HG02623 (cell line): ENCODE measurements around the gene MYMX.
A peak's percentile ranks its signal among the peaks of the same experiment; 100 is the strongest.
"Not testable (repeated sequence)": the region's sequence is repeated elsewhere in the genome, so short reads cannot be mapped to it uniquely, and the experiment has no call there.

Experiments used
- ATAC-seq: cut with Tn5 transposase; IDR thresholded peaks from one replicate; pipeline ENCODE4 v1.9.1; 2021; ENCODE audit warnings: moderate library complexity; ENCODE audit not compliant: unreplicated experiment

The MYMX gene

DNA sequence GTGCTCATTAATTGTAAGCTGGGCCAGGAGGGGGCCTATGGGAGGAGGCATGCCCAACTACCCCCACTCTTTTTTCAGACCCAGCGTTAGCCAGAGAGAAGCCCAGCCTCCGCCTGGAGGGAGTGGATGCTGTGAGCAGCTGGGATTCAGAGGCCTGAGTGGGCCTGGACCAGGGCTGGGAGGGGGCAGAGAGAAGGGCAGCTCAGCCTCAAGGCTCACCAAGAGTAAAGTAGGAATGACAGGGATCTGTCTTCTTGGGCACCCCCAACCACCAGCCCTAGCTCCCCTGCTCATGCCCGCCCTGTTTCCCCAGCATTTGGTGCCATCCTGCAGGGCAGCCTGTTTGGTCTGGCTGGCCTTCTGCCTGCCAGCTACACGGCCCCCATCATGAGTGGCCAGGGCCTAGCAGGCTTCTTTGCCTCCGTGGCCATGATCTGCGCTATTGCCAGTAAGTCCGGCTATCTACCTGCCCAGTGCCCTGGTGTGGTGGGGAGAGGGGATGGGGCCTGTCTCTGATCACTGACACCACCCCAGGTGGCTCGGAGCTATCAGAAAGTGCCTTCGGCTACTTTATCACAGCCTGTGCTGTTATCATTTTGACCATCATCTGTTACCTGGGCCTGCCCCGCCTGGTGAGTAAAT lies 13.4 kb downstream of the MYMX start:
- ATAC-seq, result no peak

DNA sequence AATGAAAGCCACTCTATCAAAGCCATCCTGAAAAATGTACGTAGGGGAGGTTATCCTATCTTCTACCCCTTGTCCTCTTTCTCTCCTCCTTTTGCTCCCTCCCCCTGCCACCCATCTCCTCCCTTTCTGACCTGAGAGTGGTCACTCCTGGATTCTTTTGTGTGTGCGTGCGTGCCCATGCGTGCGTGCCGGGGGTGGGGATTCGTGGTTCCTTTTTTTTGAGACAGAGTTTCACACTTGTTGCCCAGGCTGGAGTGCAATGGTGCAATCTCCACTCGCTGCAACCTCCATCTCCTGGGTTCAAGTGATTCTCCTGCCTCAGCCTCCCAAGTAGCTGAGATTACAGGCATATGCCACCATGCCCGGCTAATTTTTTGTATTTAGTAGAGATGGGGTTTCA lies 14.7 kb downstream of the MYMX start:
- not testable (repeated sequence) for ATAC-seq

DNA sequence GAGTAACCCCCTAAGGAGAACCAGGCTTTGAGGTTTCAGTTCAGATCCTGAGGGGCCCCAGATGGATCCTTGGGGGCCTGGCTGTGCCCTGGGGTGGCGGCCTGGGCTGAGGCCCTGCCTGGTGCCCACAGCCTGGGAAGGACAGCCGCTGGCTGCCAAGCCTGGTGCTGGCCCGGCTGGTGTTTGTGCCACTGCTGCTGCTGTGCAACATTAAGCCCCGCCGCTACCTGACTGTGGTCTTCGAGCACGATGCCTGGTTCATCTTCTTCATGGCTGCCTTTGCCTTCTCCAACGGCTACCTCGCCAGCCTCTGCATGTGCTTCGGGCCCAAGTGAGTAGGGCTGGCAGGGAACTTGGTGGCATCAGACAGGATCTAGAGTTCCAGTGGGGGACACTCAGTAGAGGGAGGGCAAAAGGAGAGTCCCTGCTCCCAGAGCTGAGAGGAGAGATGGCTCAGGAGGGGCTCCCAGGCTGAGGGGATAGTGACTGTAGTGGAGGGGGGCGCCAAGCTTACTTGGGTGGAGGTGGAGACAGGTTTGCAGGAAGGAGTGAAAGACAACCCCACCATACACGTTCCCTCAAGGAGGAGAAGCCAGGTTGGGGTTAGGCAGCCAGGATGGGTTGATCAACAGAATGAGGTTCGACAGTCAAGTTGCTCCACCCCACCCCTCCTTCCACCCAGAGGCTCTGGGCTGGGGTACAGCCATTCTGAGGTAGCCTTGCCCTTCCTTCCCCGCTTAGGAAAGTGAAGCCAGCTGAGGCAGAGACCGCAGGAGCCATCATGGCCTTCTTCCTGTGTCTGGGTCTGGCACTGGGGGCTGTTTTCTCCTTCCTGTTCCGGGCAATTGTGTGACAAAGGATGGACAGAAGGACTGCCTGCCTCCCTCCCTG lies 16.2 kb downstream of the MYMX start:
- no peak for ATAC-seq

DNA sequence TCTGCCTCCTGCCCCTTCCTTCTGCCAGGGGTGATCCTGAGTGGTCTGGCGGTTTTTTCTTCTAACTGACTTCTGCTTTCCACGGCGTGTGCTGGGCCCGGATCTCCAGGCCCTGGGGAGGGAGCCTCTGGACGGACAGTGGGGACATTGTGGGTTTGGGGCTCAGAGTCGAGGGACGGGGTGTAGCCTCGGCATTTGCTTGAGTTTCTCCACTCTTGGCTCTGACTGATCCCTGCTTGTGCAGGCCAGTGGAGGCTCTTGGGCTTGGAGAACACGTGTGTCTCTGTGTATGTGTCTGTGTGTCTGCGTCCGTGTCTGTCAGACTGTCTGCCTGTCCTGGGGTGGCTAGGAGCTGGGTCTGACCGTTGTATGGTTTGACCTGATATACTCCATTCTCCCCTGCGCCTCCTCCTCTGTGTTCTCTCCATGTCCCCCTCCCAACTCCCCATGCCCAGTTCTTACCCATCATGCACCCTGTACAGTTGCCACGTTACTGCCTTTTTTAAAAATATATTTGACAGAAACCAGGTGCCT lies 16.9 kb downstream of the MYMX start:
- ATAC-seq, result no peak

DNA sequence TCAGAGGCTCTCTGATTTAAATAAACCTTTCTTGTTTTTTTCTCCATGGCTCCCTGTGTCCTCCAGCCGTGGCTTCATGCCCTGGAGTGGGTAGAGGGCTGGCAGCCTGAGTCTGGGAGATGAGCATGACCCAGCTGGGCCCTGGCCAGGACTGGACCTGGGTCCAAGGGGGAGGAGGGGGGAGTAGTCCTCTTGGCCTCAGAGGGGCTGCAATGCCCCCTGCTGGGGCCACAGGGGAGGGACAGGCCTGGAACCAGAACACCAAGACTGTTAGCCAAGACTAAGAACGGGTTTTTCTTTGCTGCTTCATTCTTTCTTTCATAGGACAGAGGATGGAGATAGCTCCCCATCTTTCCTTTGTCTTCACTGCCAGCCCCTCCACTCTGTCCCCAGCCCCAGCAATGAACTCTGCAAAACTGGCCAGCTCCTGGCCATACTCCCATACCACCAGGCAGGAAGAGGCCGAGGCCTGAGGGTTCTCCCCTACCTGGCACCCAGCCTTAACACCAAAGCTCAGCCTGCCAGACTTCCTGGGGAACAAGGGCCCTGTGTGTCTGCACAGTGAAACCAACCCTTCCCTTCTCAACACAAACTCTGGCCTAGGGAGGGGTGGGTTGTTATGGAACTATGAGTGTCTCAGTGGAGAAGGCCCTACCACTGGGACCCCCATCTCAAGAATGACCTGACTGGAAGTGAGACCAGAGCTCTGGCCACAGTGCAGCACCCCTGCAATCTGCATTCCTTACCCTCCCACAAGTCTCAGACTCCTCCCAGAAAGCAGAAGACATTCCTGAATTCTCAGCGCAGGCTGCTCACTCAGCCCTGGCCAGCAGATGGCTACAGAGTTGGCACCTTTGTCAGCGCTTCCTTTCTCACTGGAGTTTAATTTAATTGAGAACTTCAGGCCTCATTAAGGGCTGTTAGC lies 17.6 kb downstream of the MYMX start:
- no peak for ATAC-seq

DNA sequence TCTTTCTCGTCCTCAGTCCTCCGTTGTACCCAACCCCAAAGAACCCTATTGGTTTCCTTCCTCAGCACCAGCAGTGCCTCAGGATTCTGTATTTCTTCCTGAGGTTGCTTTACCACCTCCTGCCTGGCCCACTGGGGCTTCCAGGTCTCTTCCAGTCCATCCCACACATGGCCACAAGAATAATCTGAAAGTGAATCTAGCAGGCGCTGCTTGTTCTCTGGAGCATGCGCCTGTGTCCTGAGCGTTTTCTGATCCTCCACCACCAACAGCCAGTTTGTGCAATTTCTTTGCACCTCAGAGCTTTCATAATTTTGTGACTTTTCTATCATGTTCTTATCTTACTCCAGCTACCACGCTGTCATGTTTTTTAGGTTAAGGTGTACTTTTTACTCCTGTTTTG lies 18.5 kb downstream of the MYMX start:
- ATAC-seq, result no peak

DNA sequence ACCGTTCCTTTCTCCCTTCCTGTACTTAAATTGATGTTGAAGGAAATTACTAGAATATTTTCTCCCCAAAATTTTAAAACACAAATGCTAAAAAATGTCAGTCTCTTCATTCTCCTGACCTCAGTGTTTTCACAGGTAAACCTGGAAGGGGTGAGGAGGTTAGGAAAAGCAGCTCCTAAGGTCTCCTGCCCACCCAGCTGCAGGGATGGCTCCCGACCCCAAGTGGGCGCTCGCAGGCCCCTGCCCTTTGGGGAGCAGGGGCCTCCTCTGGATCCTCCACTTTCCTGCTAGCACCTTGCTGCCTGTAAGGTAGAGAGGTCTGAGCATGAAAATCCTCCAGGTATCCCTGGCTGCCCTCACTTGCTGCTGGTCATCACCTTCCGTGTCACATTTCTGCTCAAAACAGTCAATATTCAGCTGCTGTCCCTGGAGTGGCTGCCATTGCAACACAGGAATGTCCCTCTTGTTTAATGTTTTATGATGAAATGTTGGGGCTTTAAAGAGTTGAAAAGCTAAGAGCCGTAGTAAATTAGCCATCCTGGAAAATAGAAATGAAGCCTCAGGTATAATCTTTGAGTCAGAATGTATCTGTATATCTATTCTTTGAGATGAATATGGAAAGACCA lies 19.3 kb downstream of the MYMX start:
- ATAC-seq, result no peak

DNA sequence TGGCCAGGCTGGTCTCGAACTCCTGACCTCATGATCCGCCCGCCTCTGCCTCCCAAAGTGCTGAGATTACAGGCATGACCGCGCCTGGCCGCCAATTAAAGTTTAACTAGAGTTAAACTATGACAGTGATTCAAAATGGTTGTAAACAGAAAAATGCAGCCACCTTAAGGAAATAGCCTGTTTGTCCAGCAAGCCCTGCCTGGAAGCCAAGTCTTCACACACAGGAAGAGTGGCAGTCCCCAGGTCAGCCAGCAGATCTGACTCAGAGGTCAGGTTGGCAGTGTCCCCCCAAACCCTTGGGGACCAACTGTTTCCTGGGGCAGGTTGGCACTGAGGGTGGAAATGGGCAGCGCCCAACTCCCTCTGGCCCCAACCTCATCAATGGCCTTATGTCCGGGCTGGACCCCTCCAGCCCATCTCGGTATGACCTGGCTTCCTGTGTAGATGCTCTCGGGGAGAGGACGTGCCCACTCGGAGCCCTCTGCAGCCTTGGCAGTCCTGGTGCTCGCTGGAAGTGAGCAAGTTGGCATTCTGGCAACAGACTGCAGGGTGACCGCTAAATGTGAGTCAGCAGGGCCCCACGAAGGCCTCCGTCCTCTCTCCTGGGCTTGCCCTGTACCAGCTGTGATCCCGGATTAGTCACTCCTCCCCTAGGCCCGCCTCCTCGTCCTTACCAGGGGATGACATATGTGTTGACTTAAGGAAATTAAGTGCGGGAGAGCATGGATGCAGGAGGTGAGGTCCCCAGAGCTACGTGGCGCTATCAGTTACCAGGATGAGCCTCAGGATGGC lies 20.5 kb downstream of the MYMX start:
- peak; percentile 55 for ATAC-seq

DNA sequence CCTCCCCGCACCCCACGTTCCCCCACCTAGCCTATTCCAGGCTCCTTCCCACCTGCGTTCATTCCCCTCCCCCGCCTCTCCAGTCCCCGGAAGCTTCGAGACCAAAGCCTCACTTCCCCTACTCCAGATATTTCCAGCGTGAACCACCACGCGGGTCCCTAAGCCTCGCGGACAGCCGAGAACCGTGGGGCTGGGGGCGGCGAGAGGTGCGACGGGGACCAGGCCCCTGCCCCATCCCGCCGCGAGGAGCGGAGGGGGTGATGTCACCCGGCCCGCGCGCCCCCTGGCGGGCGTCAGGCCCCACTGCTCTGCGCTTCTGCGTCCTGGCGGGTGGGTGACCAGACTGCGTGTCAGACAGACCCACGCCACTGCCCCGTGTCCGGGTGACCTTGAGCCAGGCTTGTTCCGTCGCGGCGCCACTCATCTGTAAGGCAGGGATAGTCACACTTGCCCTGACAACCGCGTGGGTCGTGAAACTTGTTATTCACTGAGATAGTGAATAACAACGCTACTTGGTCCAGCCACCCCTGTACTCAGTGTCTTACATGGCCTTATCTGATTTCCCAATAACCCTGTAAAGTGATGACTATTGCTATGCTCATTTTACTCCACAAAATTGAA lies 21.2 kb downstream of the MYMX start:
- peak; percentile 73 for ATAC-seq

DNA sequence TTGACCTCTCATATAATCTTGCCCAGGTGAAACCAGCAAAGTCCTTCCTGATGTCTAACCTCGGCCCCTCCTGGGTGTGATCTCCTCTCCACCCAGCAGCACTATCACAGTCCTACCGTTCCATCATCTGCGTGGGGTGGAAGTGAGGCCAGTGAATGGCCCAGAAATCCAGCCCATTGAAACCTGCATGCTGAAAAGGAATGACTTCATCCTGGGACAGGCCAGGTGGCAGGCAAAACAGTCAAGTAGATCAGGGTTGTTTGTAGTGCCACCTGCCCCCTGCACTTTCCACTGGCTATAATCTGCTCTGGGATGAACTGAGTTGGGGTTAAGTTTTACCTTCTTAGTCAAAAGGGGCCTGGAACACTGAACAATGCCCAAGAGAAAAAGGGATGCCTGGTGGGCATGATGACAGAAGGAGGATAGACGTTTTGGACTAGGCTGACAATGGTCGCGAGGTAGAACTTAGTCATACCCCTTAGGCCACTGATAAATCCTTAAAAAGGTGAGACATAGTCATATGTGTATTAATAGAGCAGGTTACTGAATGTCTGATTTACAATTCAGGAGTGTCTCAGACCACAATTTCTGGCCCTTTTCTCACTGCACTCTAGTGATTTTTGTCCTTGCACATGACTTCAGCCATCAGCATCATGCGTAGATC lies 22.1 kb downstream of the MYMX start:
- no peak for ATAC-seq

DNA sequence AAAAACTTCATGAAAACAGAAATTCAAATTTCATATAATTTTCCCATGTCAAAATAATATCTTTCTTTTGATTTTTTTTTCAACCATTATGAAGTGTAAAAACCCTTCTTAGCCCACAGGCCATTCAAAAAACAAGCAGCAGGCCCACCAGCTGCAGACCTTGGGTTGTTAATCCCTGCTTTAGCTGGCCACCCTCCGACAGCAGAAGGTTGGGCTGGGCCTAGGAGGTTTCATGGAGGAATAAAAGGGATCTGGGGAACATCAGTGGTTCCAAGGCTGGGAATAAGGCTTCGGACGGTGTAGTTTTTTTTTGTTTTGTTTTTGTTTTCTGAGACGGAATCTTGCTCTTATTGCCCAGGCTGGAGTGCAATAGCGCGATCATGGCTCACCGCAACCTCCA lies 26.6 kb downstream of the MYMX start:
- no peak for ATAC-seq

DNA sequence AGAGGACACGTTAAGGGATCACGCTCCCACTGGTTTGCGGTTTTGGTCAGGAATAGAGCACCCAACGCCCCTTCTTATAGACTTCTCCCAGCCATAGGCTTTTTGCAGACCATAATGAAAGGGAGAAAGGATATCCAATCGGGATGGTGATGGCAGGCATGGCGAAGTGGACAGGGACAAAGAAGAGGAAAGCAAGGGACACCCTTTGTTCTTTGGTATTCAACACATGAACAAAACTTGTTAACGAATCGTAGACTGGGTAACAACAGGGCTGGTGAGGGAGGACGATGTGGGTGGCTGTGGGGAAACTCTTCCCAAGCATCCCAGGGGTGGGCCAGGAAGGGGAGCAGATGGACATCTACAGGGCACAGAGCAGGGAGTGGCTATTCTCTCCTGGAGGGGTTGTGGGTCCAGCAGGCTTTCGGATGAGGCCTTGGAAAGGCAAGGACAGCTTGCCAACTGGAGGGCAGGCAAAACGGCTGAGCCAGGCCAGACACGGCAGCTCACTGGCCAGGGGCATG lies 28.7 kb downstream of the MYMX start:
- no peak for ATAC-seq

DNA sequence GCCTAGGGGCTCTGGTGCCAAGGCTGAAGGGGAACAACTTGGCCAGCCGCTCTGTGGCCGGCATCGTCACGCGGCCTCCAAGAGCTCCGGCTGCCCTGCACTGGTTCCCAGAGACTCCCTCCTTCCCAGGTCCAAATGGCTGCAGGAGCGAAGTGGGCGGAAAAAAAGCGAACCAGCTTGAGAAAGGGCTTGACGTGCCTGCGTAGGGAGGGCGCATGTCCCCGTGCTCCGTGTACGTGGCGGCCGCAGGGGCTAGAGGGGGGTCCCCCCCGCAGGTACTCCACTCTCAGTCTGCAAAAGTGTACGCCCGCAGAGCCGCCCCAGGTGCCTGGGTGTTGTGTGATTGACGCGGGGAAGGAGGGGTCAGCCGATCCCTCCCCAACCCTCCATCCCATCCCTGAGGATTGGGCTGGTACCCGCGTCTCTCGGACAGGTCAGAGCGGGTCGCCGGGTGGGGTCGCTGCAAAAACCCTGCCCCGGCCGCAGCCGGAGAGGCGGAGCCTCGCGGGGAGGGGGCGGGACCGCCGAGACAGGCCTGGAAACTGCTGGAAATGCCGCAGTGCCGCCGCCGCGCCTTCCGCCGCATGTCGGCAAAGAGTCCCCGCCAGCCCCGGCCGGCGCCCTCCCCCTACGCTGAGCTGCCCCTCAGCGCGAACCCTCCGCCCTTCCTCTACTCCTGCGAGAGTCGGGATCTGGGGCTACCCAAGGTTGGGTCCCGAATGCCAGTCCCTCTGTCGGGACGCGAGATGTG lies 29.4 kb downstream of the MYMX start:
- peak; percentile 54 for ATAC-seq

DNA sequence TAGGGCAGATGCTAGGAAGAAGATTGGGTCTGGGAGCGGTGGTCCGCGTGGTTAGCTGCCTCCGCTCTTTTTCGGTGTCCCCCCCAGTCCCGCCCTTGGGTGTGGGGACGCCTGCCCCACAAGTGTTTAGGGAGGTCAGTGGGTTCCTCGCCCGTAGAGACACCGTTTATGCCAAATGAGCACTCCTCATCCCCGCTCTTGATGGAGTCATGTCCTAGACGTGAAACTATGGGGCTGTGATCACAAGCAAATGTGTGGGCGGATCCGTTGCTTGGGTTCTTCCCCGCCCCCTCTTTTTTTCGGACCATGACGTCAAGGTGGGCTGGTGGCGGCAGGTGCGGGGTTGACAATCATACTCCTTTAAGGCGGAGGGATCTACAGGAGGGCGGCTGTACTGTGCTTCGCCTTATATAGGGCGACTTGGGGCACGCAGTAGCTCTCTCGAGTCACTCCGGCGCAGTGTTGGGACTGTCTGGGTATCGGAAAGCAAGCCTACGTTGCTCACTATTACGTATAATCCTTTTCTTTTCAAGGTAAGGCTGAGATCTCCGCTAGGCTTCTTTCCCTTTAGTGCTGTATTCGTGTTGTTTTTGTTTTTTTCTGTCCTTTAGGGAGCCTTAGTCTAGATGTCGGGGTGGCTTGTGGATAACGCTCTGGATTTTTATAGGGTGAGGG lies 30.1 kb downstream of the MYMX start, which contains the start of gene HSP90AB1:
TSS of gene HSP90AB1 (plus strand) at position 439 of the 675 bp plus-strand sequence. CDS start 1,529 bp downstream, outside the sequence.
- peak; percentile 54 for ATAC-seq

DNA sequence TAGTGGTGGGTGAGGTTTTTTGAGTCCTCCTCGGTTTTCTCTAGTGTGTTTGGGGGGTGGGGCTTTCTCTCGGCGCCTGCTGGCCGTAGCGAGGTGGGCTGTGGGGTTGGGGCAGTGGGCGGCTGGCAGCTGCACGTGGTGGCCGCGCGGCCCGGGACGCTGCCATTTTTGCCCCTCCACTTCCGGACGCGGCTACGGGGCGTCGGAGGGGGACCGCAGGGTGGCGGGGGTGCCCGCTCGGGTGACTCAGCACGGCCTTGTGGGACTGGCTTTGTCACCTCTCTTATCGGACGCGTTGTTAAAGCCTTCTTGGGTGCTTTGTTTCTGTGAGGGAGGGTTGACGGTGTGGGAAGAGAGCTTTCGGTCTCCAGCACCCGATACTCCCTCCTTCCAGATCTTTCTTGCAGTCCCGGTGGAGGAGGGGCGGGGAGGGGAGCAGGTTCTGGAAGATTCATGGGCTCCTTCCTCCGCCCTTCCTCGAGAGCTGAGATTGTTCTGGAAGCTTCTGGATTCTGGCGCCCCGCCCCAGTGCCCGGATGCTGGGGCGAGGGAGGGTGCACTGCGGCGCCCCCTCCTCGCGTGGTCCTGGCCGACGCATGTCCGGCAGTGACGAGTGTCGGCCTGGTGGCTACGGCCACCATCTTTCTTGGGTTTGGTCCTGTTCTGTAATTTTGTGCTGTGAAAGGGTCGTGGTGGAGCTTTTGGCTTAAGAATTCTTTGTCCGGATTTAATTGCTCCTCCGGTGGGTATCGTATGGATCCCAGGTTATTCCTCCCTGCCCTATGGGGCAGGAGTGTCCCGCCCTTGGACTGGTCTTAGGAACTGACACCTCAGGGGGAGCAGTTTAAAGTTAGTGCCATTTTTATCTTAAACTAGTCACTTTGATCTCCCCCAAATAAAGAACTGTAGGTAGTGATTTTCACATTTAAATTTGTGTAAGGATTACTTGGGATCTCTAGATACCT lies 30.9 kb downstream of the MYMX start:
- peak; percentile 26 for ATAC-seq

DNA sequence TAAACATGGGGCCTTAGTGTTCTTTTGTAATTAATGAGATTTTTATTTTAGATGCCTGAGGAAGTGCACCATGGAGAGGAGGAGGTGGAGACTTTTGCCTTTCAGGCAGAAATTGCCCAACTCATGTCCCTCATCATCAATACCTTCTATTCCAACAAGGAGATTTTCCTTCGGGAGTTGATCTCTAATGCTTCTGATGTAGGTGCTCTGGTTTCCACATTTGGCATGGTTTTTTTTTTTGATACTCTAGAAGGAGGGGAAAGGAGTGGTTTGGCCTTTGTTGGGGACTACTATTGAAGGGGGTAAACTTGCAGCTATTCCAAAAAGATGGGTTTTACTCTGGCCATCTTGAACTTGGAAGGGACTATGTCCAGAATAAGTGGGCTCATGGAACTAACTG lies 31.9 kb downstream of the MYMX start:
- ATAC-seq, result no peak
